SU-DHL-6 (cell line): Measurements from ENCODE around the gene MPV17.

Source experiments
- EZH2phosphoT487 ChIP-seq: fragments of 200-600 bp; sonication (generic), shearing (Covaris generic); conservative IDR thresholded peaks from 2 replicates; pipeline ENCODE4 v1.6.1; 2018; ENCODE audit warnings: mild to moderate bottlenecking, antibody characterized with exemption, low read length, moderate library complexity, mixed read lengths
- TF ChIP-seq, protein P1 (sequence below): fragments of 200-600 bp; sonication (generic); IDR thresholded peaks from one replicate; pipeline ENCODE4 v1.5.1; 2017; ENCODE audit warnings: antibody characterized with exemption, mild to moderate bottlenecking, low read length, moderate library complexity; ENCODE audit not compliant: insufficient read depth, poor library complexity, severe bottlenecking

DNA sequence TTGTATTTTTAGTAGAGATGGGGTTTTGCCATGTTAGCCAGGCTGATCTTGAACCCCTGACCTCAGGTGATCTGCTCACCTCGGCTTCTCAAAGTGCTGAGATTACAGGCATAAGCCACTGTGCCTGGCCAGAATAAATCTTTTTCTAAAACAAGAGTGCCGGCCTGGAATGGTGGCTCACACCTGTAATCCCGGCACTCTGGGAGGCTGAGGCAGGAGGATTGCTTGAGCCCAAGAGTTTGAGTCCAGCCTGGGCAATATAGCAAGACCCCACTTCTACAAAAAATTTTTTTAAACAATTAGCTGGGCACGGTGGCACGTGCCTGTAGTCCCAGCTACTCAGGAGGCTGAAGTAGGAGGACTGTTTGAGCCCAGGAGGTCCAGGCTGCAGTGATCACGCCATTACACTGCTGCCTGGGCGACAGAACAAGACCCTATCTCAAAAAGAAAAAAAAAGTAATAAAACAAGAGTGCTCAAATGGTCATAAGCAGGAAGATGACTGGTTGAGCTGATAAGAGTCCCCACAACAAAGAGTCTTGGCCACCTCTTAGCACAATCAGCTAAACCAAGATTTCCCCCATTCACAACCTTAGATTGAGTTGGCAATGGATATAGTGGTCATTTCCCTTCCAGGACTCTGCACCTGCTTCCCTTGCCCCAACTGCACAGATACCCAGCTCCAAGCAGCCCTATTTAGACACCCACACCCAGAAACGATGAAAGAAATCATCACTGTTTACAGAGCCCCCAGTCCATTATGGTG lies 8.8 kb downstream of the MPV17 start:
- TF ChIP-seq, protein P1, sequence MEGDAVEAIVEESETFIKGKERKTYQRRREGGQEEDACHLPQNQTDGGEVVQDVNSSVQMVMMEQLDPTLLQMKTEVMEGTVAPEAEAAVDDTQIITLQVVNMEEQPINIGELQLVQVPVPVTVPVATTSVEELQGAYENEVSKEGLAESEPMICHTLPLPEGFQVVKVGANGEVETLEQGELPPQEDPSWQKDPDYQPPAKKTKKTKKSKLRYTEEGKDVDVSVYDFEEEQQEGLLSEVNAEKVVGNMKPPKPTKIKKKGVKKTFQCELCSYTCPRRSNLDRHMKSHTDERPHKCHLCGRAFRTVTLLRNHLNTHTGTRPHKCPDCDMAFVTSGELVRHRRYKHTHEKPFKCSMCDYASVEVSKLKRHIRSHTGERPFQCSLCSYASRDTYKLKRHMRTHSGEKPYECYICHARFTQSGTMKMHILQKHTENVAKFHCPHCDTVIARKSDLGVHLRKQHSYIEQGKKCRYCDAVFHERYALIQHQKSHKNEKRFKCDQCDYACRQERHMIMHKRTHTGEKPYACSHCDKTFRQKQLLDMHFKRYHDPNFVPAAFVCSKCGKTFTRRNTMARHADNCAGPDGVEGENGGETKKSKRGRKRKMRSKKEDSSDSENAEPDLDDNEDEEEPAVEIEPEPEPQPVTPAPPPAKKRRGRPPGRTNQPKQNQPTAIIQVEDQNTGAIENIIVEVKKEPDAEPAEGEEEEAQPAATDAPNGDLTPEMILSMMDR, result no peak
- no peak for TF ChIP-seq EZH2phosphoT487
